EL (cell line): ENCODE results near the gene ERICH2.

Source experiments
- DNase-seq: peaks from one replicate; pipeline ENCODE4 v3.0.0-alpha.2; 2016

The ERICH2 gene

DNA sequence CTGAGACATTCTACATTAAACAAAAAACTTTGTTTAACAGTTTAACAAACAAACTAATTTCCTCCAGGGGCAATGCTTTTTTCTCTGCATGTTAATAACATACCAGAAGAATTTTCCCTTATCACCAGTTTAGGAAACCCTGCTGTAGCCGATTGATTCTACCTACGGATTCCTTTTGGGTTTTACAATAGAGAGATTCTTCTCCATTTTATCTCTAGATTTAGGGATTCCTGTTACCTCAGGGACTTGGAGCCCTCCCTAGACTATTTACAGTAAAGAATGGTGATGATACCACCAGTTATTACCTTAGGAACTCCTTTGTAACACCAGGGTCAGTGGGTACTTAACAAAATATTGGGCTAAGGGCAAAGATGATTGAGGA is 5.3 kb upstream of the ERICH2 start:
- DNase-seq = no peak

GRCh38 chr2:170766693-170767092 is 3.5 kb upstream of the ERICH2 start:
- no peak for DNase-seq

GRCh38 chr2:170770606-170771420 is 635 bp downstream of the ERICH2 start:
- DNase-seq = peak; percentile 66

GRCh38 chr2:170771421-170771937 is 1.3 kb downstream of the ERICH2 start:
- no peak for DNase-seq

GRCh38 chr2:170772295-170772694 is 2.1 kb downstream of the ERICH2 start:
- no peak for DNase-seq

DNA sequence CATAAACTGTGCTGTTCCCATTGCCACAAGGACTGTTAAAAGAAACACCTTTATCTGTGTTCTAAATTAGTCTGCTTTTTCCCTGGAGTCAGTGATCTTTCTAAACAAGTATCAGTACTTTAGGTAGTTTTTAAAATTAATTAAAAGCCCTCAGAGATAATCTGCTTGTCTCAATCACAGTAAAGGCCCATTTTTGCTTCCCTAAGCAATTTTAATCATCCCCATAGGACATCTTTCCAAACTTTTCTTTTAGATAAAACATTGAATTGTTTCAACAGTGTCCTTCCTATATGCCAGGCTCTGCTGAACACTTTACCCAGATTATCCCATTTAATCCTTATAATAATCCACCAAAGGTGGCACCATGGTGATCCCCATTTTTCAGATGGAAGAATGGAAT is 3.9 kb downstream of the ERICH2 start:
- DNase-seq = no peak

DNA sequence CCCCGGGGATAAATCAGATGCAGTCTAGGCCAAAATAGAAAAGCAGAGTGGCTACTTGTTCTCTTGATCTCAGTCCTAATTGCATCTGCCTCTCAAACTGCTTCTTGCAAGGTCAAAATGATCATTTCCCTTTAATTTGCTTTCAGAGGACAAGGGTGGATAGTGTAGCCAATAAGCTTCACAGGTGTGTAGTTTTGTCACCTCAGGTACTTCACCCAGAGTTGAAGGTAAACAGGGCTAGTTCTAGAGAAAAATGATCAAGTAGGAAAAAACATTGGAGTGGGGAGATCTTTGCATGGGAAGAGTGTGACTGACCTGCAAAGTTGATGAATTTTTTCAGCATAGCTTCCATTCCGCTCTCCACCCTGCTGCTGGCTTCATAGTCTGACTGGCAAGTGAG is 8.7 kb downstream of the ERICH2 start:
- DNase-seq = no peak

GRCh38 chr2:170779304-170779703 is 9.1 kb downstream of the ERICH2 start:
- DNase-seq = no peak

- no peak for DNase-seq
These were observed 12.5 kb downstream of the ERICH2 start for GRCh38 chr2:170782673-170783072.

DNA sequence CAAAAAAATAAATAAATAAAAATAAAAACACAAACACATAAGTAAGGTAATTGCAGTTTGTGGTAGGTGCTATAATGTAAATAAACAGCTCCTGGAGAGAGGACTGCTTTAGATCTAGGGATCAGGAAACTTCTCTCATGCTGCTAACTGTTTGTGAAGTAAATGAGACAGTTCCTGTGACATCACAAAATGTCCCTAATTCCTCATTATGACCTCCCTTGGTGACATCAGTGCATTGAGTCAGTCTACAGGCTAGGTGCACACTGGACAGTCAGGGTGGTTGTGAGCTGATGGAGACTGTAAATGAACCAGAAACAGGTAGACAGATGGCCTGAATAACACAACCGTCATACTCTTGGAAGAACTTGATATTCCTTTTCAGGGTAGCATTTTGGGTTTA is 13.4 kb downstream of the ERICH2 start:
- no peak for DNase-seq

- DNase-seq = no peak
These were observed 28.8 kb downstream of the ERICH2 start for GRCh38 chr2:170798996-170799395.

GRCh38 chr2:170806548-170806947 is 36.4 kb downstream of the ERICH2 start:
- no peak for DNase-seq

GRCh38 chr2:170812710-170813600 is 42.8 kb downstream of the ERICH2 start:
- DNase-seq = peak; percentile 75

DNA sequence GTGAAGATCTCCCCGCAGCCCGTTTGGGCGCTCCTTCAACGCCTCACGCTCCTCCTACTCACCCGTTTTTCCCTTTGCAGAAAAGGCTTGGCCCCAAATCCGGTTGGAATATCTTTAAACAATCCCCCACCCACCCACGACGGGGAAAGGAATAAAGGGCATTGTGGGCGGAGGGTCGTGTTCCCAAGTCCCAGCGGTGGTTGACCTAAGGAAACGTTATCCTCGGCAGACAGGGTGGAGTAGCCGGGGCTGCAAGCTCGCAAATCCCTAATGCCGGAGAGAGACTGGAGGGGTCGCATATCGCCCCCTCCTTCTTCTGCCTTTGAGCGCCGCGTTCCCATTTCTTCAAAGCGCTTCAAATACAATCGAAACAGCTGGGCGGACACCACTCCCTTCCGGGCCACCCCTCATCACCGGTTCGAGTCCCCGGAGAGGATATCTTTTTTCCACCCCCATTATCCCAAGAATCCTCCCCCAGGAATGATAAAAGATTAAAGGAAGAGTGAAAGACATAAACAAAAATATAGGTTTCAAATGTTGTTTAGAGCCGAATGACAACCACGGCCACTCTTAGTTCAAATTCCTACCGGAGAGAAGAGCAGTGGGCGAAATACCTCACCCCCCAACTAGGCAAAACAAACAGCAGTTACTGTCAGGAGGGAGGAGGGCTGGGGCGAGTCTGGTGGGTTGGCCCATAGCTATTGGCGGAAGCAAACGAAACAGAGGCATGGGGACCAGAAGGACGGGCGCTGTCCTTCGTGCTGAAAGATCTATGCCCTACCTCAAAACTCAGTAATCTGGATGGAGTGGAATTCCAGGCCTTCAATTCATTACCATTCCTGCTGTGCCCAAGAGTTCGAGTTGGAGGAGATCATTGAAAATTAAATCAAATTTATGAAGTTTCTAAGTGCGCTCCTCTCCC is 43.7 kb downstream of the ERICH2 start:
- peak; percentile 42 for DNase-seq

DNA sequence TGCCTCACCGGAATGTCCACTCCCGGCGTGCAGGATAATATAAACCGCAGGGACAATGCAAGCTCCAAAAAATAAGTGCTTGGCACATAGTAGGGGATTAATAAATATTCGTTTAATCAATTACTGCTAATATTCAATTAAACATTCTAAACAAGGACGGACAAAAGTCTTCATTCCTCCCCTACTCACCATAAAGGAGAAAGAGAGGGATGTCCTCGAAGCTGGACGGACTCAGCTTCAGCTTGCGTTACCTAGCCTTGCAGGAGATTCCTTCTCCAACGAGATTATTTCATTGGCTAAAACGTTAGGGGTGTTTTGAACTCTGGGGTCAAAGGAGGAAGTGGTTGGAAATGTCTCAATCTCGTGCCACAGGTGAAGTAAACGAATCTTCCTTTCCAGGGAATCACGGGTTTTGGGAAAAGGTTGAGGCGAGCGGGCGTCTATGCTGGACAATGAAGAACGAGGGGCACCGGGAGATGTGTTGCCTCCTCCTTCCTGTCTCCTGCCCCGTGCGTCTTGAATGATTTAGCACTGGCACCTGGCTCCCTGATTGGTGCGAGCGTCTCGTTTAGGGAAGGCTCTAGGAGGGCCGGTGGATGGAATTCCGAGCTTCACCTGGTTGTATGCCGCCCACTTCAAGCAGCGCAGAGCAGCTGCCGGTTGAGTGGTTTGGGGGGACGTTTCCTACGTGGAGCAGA is 44.5 kb downstream of the ERICH2 start:
- no peak for DNase-seq

DNA sequence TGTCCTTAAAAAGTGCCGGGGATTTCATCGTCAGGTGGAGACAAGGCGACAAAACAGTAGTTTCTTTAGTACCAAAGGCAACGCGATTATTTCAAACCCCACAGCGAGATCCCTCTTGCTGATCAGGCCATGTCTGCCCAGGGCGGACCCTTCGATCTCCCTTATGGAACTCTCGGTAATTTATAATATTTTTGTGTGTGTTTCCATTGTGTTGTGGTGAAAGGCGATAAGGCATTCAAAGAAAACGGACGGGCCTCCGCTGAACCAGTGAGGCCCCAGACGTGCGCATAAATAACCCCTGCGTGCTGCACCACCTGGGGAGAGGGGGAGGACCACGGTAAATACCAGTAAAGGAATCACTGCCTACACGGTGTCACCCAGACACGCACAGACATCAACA is 45.1 kb downstream of the ERICH2 start:
- no peak for DNase-seq

DNA sequence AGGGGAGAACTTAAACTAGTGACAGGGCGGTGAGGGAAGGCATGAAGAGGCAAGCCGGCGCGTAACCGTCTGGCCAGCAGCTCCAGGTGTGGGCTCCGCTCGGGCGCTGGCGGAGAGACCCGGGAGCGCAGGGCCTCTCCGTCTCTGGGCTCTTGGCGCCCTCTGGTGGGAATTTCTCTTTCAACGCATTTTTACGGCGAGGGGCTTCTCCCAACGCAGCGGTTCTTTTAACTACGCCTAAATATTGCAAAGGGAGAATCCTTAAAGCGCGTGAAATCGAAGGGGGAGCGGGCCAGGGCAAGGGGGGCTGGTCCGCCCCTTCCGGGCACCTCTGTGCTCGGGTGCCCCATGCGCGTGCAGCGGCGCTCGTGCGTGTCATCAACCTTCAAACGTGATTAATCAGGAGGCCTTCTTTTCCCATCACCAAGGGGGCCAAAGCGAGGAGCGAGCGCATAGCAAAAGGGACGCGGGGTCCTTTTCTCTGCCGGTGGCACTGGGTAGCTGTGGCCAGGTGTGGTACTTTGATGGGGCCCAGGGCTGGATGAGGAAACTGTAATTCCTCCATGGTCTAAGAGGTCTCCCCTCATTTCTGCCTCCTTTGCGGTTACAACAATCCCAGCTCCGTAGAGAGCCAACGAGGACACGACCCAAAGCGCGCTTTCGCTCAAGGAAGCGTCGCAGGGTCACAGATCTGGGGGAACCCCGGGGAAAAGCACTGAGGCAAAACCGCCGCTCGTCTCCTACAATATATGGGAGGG is 45.7 kb downstream of the ERICH2 start:
- peak; percentile 53 for DNase-seq

DNA sequence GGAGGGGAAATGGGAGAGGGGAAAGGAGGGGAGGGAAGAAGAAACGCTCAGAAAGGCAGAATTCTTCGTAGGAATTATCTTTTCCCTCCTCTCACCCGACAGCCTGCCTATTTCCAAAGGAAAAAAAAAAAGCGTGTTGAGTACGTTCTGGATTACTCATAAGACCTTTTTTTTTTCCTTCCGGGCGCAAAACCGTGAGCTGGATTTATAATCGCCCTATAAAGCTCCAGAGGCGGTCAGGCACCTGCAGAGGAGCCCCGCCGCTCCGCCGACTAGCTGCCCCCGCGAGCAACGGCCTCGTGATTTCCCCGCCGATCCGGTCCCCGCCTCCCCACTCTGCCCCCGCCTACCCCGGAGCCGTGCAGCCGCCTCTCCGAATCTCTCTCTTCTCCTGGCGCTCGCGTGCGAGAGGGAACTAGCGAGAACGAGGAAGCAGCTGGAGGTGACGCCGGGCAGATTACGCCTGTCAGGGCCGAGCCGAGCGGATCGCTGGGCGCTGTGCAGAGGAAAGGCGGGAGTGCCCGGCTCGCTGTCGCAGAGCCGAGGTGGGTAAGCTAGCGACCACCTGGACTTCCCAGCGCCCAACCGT is 46.4 kb downstream of the ERICH2 start, which contains the start of gene GAD1:
Gene GAD1 (plus strand): TSS at position 384 of the 589 bp plus-strand sequence. CDS start 1,705 bp downstream, outside the sequence.
- DNase-seq = peak; percentile 85

DNA sequence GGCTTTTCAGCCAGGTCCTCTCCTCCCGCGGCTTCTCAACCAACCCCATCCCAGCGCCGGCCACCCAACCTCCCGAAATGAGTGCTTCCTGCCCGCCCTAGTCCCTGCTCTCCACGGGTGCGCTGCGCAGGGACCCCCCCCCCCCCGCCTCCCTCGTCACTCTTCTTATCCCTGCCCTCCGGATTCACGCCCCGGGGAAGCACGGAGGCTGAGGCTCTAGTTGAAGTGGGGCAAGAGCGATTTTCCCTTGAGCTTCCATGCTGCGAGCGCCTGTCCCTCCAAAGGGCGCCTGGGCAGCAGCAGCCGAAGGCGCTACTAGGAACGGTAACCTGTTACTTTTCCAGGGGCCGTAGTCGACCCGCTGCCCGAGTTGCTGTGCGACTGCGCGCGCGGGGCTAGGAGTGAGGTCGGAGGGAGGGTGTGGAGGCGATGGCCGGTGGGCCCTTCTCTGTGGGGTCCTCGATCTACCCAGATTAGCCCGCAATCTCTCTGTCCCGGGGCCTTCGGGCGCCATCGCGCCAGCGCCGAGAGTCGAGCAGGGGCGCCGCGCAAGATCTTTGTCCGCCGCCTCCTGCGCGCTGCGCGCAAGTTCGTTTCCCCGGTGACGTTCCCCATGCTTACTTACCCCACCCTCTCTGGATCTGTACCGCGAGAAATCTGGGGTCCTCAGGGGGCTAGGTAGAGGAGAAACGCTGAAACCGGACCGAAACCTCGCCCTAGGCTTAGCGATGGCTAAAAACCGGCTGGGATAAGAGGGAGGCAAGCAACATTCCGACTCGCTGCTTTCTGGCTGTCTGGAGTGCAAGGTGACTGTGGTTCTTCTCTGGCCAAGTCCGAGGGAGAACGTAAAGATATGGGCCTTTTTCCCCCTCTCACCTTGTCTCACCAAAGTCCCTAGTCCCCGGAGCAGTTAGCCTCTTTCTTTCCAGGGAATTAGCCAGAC is 47.2 kb downstream of the ERICH2 start:
- DNase-seq = peak; percentile 42
